MM.1S (cell line): Measurements from ENCODE around the gene TTC33.

Source experiments
- CTCF ChIP-seq: fragments of 300-600 bp; sonication (generic); IDR thresholded peaks from 2 replicates; pipeline ENCODE4 v1.5.1; 2016; ENCODE audit warnings: antibody characterized with exemption, low read length, mixed read lengths
- EZH2 ChIP-seq: fragments of 300-600 bp; sonication (generic); optimal IDR thresholded peaks from 2 replicates; pipeline ENCODE3; 2017; ENCODE audit warnings: low read depth, mild to moderate bottlenecking, antibody characterized with exemption, low read length, mixed read lengths
- EZH2phosphoT487 ChIP-seq: fragments of 300-600 bp; sonication (generic); IDR thresholded peaks from 2 replicates; pipeline ENCODE4 v1.6.1; 2018; ENCODE audit warnings: antibody characterized with exemption, low read length

- TF ChIP-seq EZH2 (no peak), CTCF (no peak), EZH2phosphoT487 (no peak)
Measured at GRCh38 chr5:40694433-40694832, 61.3 kb downstream of the TTC33 start.
